PC-3 (cell line): Measurements from ENCODE around the gene ARHGEF39. TPM values are rescaled to one million over a fixed set of nuclear protein-coding genes. Genes with fewer than 3 reads are reported as not detected.

Experiments used
- ATAC-seq: fragments of 200-7000 bp; cut with Tn5 transposase; 2 replicates; pipeline ENCODE4 v1.9.1; 2020; ENCODE audit warnings: mild to moderate bottlenecking, moderate library complexity
- BruUV-seq: library from RNA; stranded (reverse); fragments of 400-500 nt; replicated peaks from 2 replicates; lab custom pipeline; 2021; lab: Mats Ljungman, UMichigan
- CTCF ChIA-PET: fragments of 300-600 bp; sonication (Branson Sonifier 250); formaldehyde crosslinking; loops from one replicate; lab custom pipeline; 2022; ENCODE audit warnings: antibody characterized with exemption; lab: Charles Lee
- POLR2A ChIA-PET: fragments of 300-600 bp; sonication (Branson Sonifier 250); formaldehyde crosslinking; loops from one replicate; lab custom pipeline; 2022; ENCODE audit warnings: antibody characterized with exemption; ENCODE audit not compliant: unreplicated experiment; lab: Charles Lee
- DNase-seq: peaks from one replicate; pipeline ENCODE4 v3.0.0-alpha.2; 2015
- H2AFZ ChIP-seq: fragments of 300-600 bp; sonication (generic); 2 replicates; pipeline ENCODE4 v1.6.0; 2016; ENCODE audit warnings: antibody characterized with exemption, low read length
- H3F3A ChIP-seq: fragments of 300-600 bp; sonication (generic); one replicate; pipeline ENCODE4 v1.6.0; 2017; ENCODE audit warnings: antibody characterized with exemption, low read length, control low read depth, mild to moderate bottlenecking; ENCODE audit not compliant: unreplicated experiment
- H3K27ac ChIP-seq: fragments of 300-600 bp; sonication (generic); 2 replicates; pipeline ENCODE4 v1.5.1; 2016; ENCODE audit warnings: mild to moderate bottlenecking, low read length
- H3K27me3 ChIP-seq: fragments of 300-600 bp; sonication (generic); 2 replicates; pipeline ENCODE4 v1.6.1; 2016; ENCODE audit warnings: low read length, mixed read lengths
- H3K36me3 ChIP-seq: fragments of 300-600 bp; sonication (generic); 2 replicates; pipeline ENCODE4 v1.6.1; 2016; ENCODE audit warnings: low read depth, mixed run types, low read length, mixed read lengths
- H3K4me1 ChIP-seq: fragments of 300-600 bp; sonication (generic); 2 replicates; pipeline ENCODE4 v1.5.1; 2016; ENCODE audit warnings: low read length; ENCODE audit not compliant: insufficient read depth
- H3K4me2 ChIP-seq: fragments of 300-600 bp; sonication (generic); 2 replicates; pipeline ENCODE4 v1.6.0; 2016; ENCODE audit warnings: low read length
- H3K4me3 ChIP-seq: fragments of 300-600 bp; sonication (generic); 2 replicates; pipeline ENCODE4 v1.5.1; 2016; ENCODE audit warnings: mild to moderate bottlenecking, low read length, mixed read lengths
- H3K79me2 ChIP-seq: fragments of 300-600 bp; sonication (generic); 2 replicates; pipeline ENCODE4 v1.6.1; 2017; ENCODE audit warnings: low read length, mixed read lengths
- H3K9ac ChIP-seq: fragments of 300-600 bp; sonication (generic); 2 replicates; pipeline ENCODE4 v1.6.0; 2016; ENCODE audit warnings: mild to moderate bottlenecking, low read length
- H3K9me2 ChIP-seq: fragments of 300-600 bp; sonication (generic); replicated peaks from 2 replicates; pipeline ENCODE4 v1.6.1; 2016; ENCODE audit warnings: mixed run types, low read length, mixed read lengths
- H3K9me3 ChIP-seq: fragments of 300-600 bp; sonication (generic); 2 replicates; pipeline ENCODE4 v1.6.1; 2016; ENCODE audit warnings: low read length, mixed read lengths
- H4K20me1 ChIP-seq: fragments of 300-600 bp; sonication (generic); 2 replicates; pipeline ENCODE4 v1.6.1; 2016; ENCODE audit warnings: low read length, mixed read lengths
- CTCF ChIP-seq: fragments of 300-600 bp; sonication (generic); conservative IDR thresholded peaks from 2 replicates; pipeline ENCODE4 v1.5.1; 2017; ENCODE audit warnings: antibody characterized with exemption, low read depth, mild to moderate bottlenecking, low read length
- EZH2 ChIP-seq: fragments of 300-600 bp; sonication (generic); IDR thresholded peaks from one replicate; pipeline ENCODE4 v1.6.1; 2017; ENCODE audit warnings: antibody characterized with exemption, mild to moderate bottlenecking, low read length; ENCODE audit not compliant: unreplicated experiment
- EZH2phosphoT487 ChIP-seq: fragments of 300-600 bp; sonication (generic); IDR thresholded peaks from 2 replicates; pipeline ENCODE4 v1.6.1; 2018; ENCODE audit warnings: mild to moderate bottlenecking, antibody characterized with exemption, low read length, borderline replicate concordance
- intact Hi-C: fragments of 100-400 bp; cut with micrococcal nuclease; formaldehyde crosslinking; loops from 2 replicates; pipeline ENCODE4 v1.9.0; 2023
- total RNA-seq: library from RNA; depleted of rRNA; stranded (reverse); fragments of >200 nt; gene quantifications from 2 replicates; pipeline ENCODE4 v1.2.3, GENCODE V29; 2014

Gene ARHGEF39
- total RNA-seq, 1 experiment from 2014 or later: 2.6 TPM

DNA sequence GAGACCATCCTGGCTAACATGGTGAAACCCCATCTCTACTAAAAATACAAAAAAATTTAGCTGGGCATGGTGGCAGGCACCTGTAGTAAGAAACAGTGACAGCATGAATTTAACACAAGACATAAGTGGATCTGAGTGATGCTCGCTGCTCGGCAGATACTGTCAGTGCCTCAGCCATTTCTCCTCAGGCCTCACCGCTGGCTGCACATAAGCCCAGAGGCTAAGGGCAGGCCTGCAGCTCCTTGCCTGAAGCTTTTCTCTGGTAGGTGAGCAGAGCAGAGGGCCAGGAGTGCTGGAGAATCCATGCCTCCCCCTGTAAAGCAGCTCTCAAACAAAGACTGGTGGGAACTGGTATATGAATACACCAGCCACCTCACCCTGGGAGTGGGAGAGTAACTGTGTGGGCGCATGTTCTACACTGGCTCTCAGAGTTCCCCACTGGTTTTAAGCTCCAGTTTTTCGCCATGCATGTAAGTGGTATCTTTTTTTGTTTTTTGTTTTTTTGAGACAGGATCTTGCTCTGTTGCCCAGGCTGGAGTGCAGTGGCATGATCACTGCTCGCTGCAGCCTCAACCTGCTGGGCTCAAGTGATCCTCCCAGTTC, 36.5 kb downstream of the ARHGEF39 start:
- Histone ChIP-seq H4K20me1 (no peaks in the 10 kb centered on the region), H3K27ac (no peak overlapping the region), H3K27me3 (no peaks in the 10 kb centered on the region), H3K9me2 (no peaks in the 10 kb centered on the region), H3K79me2 (no peaks in the 10 kb centered on the region), H3K36me3 (no peaks in the 10 kb centered on the region), H3K4me2 (no peak overlapping the region), H3K4me3 (no peak overlapping the region), H3F3A (no peaks in the 10 kb centered on the region), H3K4me1 (no peaks in the 10 kb centered on the region), H2AFZ (no peak overlapping the region), H3K9me3 (no peaks in the 10 kb centered on the region), H3K9ac (no peak overlapping the region)
- no peak for DNase-seq
- no peak for ATAC-seq
- BruUV-seq: no TSS peak
- CTCF ChIA-PET: interaction anchor here (1.2 kb wide), 1 partner anchor 25 kb away, joined by 4 read pairs; no protein-coding TSS in a partner anchor
- TF ChIP-seq EZH2phosphoT487 (no peak), EZH2 (no peak), CTCF (no peak)
- POLR2A ChIA-PET: no interaction called here
- intact Hi-C loops: no loop called here

- DNase-seq: no peak
- ATAC-seq: no peak
- H3K27me3 ChIP-seq: no peaks in the 10 kb centered on the region
- H3K9me2 ChIP-seq: no peaks in the 10 kb centered on the region
- ChIA-PET POLR2A (no interaction called here), CTCF (no interaction called here)
- no peak overlapping the region for H3K4me3 ChIP-seq
- no peaks in the 10 kb centered on the region for H3K9me3 ChIP-seq
- H3K36me3 ChIP-seq: no peaks in the 10 kb centered on the region
- H3F3A ChIP-seq: no peaks in the 10 kb centered on the region
- H3K9ac ChIP-seq: no peak overlapping the region
- no peaks in the 10 kb centered on the region for H3K79me2 ChIP-seq
- no peak for TF ChIP-seq CTCF
- TF ChIP-seq EZH2: no peak
- TF ChIP-seq EZH2phosphoT487: no peak
- H3K4me2 ChIP-seq: no peak overlapping the region
- no peaks in the 10 kb centered on the region for H3K4me1 ChIP-seq
- no peak overlapping the region for H3K27ac ChIP-seq
- H4K20me1 ChIP-seq: no peaks in the 10 kb centered on the region
- BruUV-seq: no TSS peak
- no peak overlapping the region for H2AFZ ChIP-seq
- intact Hi-C loops: no loop called here
These were observed 37.4 kb downstream of the ARHGEF39 start for GRCh38 chr9:35627575-35627974.

DNA sequence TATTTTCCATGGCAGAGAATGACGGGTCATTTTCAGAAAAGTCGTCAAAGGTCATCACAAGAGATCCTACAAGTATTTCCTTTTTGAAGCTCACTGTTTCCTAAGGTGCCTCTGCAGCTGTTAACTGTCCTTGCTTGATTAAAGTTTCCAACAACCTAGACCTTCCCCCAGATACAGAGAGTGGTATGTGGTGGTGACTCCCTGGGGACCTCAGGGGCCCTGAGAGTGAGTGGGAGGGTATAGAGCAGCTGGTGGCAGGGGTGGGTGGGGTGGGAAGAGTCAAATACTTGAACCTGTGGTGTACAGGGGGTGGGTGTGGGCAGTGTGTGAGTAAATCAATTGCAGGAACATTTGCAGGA, 45.2 kb downstream of the ARHGEF39 start:
- H3K4me3 ChIP-seq: no peak overlapping the region
- no TSS peak for BruUV-seq
- no peaks in the 10 kb centered on the region for H3K27me3 ChIP-seq
- ChIA-PET POLR2A (interaction anchor here (0.6 kb wide), 1 partner anchor 55 kb away, joined by 4 read pairs; no protein-coding TSS in a partner anchor), CTCF (no interaction called here)
- no peaks in the 10 kb centered on the region for H3K36me3 ChIP-seq
- H3K4me2 ChIP-seq: no peak overlapping the region
- no peaks in the 10 kb centered on the region for H3K9me3 ChIP-seq
- ATAC-seq (no peak), DNase-seq (no peak)
- no peak overlapping the region for H3K27ac ChIP-seq
- intact Hi-C loops: no loop called here
- no peak overlapping the region for H2AFZ ChIP-seq
- no peak overlapping the region for H3K9ac ChIP-seq
- H4K20me1 ChIP-seq: no peaks in the 10 kb centered on the region
- H3K4me1 ChIP-seq: no peaks in the 10 kb centered on the region
- H3K79me2 ChIP-seq: no peaks in the 10 kb centered on the region
- H3K9me2 ChIP-seq: no peaks in the 10 kb centered on the region
- TF ChIP-seq EZH2phosphoT487 (no peak), CTCF (no peak), EZH2 (no peak)
- H3F3A ChIP-seq: no peaks in the 10 kb centered on the region
